Measurements from ENCODE around the gene ZSCAN5C.
"Not testable (repeated sequence)": the region's sequence is repeated elsewhere in the genome, so short reads cannot be mapped to it uniquely, and the experiment has no call there.

ZSCAN5C gene, protein sequence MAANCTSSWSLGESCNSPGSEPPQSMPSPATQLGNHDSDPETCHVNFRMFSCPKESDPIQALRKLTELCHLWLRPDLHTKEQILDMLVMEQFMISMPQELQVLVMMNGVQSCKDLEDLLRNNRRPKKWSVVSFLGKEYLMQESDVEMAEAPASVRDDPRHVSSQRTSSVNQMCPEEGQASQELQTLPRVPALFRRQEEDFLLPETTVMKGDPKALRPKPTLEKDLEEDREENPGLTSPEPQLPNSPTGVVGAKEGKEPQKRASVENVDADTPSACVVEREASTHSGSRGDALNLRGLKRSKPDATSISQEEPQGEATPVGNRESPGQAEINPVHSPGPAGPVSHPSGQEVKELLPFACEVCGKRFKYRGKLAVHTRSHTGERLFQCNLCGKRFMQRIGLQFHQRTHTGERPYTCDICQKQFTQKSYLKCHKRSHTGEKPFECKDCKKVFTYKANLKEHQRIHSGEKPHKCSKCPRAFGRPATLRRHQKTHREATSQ

DNA sequence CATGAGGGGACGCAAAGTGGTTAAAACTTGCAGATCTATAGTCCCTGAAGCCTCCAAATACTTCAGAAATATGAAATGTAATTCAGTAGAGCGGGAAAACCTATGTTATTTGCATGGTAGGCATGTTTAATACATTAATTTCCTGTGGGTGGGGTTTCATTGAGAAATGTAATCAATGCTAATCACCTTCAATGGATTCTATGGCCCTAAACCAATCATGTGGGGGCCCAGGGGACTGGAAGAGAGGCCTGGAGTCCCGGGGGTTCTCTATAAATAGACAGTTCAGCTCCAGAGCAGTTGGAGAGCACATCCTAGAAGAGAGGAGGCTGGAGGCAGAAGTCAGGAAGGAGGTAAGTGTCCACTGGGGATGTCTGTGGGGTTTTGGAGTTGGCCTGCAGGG lies at the start of gene ZSCAN5C:
Gene ZSCAN5C, plus strand, starts transcription at position 301 of the 400 bp plus-strand sequence. CDS start 3,641 bp downstream, outside the sequence.
- DNase-seq = no peak

DNA sequence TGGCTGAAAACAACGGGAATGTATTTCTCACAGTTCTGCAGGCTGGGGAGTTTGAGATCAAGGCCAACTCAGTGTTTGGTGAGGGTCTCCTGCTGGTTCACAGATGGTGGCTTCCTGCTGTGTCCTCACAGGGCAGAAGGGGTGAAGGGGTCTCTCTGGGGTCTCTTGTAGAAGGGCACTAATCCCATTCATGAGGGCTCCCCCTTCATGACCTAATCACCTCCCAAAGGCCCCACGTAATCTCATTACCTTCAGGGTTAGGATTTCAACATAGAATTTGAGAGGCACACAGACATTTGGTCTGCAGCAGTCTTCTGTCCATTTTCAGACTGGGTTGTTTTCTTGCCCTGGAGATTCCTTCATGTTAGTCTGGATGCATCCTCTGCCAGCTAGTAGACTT lies 49.4 kb upstream of the ZSCAN5C start:
- no peak for DNase-seq

DNA sequence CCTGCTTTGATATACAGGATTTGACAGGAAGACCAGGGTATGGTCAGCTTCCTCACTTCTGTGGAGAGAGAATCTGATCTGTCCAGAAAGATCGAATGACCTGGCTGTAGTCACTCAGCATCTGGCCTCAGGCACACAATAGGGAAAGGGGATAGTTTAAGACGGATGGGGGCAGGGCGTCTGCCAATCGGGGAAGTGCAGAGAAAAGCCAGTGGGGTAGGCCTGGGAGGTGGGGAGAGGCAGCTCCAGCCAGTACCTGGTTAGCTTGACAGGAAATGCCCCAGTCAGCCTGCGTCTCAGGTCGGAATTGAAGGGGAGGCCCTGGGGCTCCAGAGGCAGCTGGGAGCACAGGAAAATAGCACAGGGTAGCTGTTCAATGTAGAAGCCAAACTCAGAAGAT lies 48.6 kb upstream of the ZSCAN5C start:
- no peak for DNase-seq

DNA sequence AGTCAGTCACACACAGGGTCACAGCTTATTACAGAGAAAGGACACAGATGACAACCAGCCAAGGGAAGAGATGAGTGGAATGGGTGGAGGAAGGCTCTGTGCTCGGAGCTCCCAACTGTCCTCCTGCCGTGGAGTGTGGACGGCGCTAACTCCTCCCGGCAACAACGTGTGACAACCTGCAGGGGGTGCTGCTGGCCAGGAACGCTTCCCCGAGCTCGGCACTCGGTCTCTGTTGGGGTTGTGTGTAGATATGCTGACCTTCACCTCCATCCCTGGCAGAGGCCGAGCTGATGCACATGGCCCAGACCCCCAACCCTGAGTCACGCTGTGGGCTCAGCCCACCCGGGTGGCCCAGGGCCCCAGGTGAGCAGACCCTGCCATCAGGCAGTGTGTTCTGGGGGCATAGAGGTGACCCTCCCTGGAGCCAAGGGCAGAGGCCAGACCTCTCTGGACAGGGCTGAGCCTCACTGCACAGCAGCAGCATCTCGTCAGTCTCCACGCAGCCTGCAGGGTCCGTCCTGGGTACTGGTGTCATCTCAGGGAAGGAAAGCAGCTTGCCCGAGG lies 46.9 kb upstream of the ZSCAN5C start:
- no peak for DNase-seq

DNA sequence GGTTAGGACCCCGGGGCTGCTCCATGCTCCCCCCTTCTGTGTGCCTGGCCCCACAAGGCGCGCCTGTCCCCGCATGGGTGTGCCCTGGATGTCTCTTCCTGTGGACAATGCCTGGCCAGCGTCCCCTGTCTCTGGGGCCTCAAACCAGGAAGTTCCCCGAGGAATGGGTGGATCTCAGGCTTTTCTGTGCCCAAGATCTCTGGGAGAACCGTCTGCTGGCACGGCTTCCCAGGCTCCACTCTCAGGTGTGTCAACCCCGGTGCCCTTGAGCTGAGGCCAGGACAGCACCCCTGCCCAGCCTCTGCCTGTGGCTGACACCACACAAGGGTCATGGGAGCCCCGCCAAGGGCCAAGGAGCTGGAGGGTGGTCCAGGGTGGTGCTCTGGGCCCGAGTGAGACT lies 45.3 kb upstream of the ZSCAN5C start:
- DNase-seq = no peak

DNA sequence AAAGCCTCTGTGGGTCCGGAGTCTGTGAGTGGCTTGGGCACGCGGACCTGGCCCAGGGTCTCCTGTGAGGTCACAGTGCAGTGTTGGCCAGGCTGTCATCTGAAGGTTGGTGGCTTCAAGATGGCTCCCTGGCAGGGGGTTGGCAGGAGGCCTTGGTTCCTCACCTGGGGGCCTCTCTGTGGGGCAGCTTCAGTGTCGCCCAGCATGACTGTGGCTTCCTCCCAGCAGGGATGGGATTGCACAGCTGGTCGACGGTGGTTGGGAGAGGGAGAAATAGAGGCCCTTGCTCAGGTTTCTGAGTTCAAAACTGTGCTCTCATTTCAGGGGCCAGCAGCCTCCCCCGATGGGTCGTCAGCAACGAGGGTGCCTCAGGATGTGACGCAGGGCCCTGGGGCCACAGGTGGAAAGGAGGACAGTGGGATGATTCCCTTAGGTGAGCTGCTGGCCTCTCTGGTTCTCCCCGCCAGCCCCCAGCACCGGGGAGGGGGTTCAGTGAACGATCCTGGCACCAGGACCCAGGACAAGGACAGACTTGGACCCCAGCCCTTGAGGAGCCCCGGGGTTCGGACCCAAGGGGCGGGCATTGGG lies 43.8 kb upstream of the ZSCAN5C start:
- DNase-seq = no peak

DNA sequence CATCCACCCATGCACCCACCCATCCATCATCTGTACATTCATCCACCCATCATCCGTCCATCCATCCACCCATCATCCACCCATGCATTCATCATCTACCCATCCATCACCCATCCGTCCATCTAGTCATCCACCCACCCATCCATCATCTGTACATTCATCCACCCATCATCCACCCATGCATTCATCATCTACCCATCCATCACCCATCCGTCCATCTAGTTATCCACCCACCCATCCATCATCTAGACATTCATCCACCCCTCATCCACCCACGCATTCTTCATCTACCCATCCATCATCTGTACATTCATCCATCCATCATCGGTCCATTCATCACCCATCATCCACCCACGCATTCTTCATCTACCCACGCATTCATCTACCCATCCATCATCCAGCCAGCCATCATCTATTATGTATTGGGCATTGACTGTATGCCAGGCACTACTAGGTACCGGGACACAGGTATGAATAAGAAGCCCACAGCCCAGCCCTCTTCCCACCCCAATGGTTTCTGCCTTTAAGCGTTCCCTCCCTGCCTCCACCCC lies 43.0 kb upstream of the ZSCAN5C start:
- DNase-seq = no peak

DNA sequence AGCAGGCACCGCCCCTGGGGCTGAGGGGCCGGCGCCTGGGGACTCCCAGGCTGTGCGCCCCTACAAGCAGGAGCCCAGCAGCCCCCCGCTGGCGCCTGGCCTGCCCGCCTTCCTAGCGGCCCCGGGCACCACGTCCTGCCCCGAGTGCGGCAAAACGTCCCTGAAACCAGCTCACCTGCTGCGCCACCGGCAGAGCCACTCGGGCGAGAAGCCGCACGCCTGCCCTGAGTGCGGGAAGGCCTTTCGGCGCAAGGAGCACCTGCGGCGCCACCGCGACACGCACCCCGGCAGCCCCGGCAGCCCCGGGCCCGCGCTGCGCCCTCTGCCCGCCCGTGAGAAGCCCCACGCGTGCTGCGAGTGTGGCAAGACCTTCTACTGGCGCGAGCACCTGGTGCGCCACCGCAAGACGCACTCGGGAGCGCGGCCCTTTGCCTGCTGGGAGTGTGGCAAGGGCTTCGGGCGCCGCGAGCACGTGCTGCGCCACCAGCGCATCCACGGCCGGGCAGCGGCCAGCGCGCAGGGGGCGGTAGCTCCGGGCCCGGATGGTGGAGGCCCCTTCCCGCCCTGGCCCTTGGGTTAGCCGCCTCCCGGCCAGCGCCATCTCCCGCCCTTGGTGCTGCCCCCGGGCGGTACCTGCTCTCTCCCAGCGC lies 42.3 kb upstream of the ZSCAN5C start:
- no peak for DNase-seq

DNA sequence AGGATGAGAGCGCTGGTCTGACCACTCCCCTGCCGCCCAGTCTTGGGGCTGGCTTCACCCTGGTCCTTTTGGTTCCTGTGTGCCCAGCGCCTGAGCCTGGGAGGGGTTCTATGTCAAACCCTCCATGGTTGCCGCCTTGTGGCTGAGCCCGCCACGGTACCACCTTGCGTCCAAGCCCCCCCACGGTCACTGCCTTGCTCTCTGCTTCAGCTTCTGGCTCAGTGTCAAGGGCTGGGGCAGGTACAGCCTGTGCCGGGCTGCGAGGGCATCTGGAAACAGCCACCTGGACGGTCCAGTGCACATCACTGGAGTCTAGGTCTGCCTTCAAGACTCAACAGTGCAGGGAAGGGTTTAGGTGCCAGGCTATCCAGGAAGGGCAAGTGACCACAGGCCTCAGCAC lies 40.5 kb upstream of the ZSCAN5C start:
- DNase-seq = no peak

DNA sequence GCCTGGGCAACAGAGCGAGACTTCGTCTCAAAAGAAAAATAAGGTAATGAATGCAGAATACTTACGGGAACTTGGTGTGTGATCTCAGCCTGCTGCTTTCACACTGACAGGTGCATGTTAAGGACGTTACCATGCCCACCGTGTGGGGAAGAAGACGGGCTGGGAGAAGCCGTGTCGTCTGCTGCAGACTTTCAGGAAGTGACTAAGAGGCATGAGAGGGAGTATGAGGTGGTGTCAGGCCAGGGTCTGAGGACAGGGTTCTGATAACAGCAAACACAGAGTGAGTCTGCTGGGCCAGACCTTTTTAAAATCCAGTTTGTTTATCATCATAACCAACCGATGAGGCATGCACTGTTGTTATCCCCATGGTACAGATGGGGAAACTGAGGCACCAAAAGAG lies 39.8 kb upstream of the ZSCAN5C start:
- DNase-seq = no peak

DNA sequence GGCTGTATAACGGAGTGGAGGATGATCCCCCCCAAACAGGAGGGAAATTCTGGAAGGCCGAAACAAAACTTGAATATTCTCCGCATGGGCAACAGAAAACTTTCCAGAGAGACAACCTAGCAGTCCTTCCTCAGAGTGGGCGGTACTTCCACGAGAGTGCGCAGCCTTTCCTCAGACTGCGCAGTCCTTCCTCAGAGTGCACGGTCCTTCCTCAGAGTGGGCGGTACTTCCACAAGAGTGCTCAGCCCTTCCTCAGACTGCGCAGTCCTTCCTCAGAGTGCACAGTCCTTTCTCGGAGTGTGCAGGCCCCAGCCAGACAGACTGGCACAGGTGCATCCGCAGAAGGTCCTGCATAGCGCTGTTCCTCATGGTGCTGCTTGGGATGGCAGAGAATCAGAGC lies 39.0 kb upstream of the ZSCAN5C start:
- no peak for DNase-seq

DNA sequence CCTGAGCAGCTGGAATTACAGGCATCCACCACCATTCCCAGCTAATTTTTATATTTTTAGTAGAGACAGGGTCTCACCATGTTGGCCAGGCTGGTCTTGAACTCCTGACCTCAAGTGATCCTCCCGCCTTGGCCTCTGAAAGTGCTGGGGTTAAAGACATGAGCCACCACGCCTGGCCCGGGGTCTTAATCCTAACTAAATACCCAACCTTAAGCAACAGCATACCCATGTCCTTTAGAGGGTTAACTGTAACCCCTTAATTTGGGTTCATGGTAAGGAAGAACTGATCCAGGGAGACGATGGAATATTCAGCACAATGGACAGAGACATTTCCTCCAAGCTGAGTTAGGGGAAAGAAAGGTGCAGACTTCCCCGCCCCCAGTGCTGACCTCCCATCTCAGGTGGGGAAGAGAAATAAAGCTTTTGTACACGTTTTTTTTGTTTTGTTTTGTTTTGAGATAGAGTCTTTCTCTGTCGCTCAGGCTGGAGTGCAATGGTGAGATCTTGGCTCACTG lies 35.0 kb upstream of the ZSCAN5C start:
- DNase-seq = no peak

DNA sequence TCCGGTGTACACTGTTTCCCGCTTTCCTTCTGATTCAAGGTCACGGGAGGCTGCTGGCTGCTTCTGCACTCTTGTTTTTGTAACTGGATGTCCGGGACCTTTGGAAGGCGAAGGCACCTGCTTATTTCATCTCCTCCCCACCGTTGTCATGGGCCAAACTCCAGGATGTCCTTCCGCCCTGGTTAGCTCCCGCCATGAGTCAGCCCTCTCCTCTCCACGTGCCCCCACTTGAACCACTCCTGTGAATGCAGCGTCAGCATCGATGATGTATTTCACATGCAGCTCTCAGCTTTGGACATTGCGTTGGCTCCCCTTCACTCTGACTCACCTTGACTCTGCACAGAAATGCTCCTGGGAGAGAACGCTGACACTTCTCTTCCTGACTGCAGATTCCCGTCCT lies 31.8 kb upstream of the ZSCAN5C start:
- no peak for DNase-seq

DNA sequence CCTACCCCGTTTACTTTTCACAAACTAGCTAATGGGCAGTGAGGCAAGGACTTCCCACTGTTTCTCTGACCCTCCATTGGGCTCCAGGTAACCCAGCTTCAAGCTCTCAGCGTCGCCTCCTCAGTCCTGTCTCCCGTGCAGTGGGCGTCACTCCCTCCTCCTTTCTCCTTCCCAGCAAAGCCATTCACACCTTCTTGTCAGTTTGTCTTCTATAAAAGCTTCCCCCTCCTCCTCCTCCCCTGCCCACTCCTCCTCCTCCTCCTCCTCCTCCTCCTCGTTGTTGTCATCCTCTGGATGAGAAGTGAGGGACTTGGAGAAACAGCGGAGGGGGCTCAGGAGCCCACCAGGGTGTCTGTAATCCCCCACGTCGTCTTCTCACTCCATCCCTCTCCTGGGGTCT lies 28.0 kb upstream of the ZSCAN5C start:
- no peak for DNase-seq

DNA sequence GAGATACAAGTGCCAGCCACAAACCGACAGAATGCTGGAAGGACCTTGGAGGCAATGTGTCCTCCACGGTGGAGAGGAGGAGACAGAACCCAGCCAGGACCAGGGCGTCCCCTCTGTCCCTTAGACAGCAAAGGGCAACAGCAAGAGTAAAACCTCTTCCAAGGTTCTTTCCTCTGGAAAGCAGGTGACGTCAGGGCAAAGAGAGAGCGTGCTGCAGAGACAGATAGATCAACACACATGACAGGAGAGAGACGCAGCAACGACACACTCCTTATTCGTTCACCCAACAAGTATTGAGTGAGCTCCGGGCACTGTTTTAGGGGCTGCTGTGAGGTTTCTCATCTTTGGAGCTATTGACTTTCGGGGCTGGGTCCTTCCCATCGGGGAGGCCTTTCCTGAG lies 27.5 kb upstream of the ZSCAN5C start:
- no peak for DNase-seq

DNA sequence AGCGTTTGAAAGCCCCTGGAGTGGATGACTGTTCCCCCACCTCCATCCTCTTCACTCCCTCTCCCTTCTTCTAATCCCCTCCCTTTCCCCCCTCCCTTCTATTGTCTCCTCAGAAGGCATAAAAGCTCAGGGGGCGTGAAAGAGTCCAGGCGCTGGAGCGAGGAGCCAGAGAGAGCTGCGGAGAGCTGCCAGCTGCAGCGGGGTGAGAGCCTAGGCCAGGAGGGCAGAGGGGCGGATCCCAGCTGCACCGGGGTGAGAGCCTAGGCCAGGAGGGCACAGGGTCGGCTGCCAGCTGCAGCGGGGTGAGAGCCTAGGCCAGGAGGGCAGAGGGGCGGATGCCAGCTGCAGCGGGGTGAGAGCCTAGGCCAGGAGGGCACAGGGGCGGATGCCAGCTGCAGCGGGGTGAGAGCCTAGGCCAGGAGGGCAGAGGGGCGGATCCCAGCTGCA lies 26.2 kb upstream of the ZSCAN5C start, which contains the start of gene GALP:
Gene GALP, plus strand, starts transcription at position 148 of the 447 bp plus-strand sequence. CDS start 1,101 bp downstream, outside the sequence.
- DNase-seq = not testable (repeated sequence)

DNA sequence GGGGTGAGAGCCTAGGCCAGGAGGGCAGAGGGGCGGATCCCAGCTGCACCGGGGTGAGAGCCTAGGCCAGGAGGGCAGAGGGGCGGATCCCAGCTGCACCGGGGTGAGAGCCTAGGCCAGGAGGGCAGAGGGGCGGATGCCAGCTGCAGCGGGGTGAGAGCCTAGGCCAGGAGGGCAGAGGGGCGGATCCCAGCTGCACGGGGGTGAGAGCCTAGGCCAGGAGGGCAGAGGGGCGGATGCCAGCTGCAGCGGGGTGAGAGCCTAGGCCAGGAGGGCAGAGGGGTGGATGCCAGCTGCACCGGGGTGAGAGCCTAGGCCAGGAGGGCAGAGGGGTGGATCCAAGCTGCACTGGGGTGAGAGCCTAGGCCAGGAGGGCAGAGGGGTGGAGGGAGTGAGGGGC lies 25.8 kb upstream of the ZSCAN5C start:
- DNase-seq = not testable (repeated sequence)

DNA sequence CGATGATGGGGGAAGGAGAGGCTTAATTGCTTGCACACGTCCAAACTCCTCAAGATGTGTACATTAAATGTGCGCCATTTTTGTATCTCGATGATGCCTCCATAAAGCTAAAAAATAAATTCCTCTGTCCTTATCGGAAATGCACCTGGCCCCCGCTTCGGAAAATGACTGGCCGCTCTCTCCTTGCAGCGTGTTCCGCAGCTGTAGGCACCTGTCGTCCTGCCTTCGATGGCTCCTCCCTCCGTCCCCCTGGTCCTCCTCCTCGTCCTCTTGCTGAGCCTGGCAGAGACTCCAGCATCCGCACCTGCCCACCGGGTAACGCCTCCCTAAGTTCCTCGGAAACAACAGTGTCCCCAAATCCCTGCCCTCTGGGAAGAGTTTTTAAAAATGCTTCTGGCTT lies 25.2 kb upstream of the ZSCAN5C start:
- no peak for DNase-seq

DNA sequence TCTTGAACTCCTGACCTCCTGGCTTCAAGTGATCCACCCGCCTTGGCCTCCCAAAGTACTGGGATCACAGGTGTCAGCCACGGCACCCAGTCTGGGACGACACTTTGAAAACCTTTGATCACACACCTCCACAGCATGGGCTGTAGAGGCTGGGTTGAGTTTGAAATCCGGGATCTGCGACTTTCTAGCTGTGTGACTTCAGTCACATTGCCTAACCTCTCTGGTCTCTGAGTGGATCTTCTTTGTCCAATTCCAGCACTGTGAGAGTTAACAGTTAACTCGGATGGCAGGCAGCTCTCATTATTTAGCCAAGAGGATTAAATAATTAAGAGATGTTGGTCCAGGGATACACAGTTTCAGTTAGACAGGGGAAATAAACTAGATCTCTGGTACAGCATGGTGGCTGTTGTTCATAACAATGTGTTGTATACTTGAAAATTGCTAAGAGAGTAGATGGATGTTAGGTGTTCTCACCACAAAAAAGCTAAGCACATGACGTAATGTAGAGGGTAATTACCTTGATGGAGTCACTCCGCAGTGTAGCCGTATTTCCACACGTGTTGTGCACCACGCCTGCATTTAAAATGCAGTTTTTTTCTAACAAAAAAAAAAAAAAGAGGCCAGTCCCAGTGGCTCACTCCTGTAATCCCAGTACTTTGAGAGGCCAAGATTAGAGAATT lies 24.4 kb upstream of the ZSCAN5C start:
- no peak for DNase-seq

DNA sequence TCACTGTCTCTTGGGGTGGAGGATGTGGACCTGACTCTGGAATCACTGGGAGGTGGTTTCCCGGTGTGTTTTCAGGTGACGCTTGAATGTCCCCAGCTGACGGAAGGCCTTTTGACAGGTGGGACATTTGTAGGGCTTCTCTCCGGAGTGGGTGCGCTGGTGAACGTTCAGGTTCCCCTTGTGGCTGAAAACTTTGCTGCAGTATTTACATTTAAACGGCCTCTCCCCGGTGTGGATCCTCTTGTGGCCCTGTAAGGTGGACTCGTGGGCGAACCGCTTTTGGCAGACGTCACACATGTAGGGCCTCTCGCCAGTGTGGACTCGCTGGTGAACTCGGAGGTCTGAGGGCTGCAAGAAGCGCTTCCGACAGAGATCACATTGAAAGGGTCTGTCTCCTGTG lies 12.3 kb upstream of the ZSCAN5C start:
- DNase-seq = no peak

DNA sequence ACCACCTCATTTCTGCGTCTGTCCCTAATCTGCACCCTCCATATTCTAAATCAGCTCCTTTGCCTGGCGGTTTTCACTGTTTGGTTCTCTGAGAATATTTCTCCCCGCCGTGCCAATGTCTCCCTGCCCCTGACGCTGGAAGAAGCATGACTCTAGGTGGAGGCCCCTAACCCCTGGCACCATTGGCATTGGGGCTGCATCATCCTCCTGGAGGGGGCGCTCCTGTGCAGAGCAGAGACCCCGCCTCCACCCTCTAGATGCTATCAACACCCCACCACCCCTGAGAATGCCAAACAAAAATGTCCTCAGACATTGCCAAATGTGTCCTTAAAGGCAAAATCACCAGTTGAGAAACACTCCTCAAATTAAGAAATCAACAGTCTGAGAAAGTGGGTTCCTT lies 11.0 kb upstream of the ZSCAN5C start:
- DNase-seq = no peak

DNA sequence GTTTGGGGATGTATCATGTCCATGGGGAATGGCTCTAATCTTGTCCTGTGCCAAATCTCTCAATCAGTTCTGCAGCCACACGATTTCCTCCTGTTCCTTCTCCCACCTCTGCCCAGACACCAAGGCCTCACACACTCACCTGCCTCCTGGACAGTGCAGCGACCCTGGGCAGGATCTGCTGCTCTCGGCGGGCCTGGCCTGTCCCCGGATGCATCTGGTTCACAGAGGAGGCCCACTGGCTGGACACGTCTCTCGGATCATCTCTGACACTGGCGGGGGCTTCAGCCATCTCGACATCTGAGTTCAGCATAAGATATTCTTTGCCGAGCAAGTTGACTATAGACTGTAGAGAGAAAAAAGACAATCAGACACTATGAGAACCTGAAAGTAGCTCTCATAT lies 10.4 kb upstream of the ZSCAN5C start:
- DNase-seq = no peak

Measured in NCI-H446 (cell line).